Measurements from ENCODE around the gene KCNMA1. TPM values are rescaled to one million over a fixed set of nuclear protein-coding genes. Genes with fewer than 3 reads are reported as not detected.

Gene KCNMA1
- total and polyA plus RNA-seq, 4 experiments from 2014 or later, result 0.26 TPM; not detected in 3

- Histone ChIP-seq H3K27me3 (ENCODE audit: insufficient read depth, low read length) (no peaks in the 10 kb centered on the region), H3K27ac (ENCODE audit: low read depth, low read length) (no peak overlapping the region), H3K4me3 (ENCODE audit: low read length in 2 of 2) (no peak overlapping the region), H3K4me1 (ENCODE audit: insufficient read depth, low read length) (no peaks in the 10 kb centered on the region), H3K9me3 (ENCODE audit: control insufficient read depth in 1 of 2, low read length in 2 of 2) (no peaks in the 10 kb centered on the region), H3K36me3 (ENCODE audit: insufficient read depth, low read length) (no peaks in the 10 kb centered on the region)
- Mint-ChIP-seq H3K27me3 (peaks cover 16 to 27% of the 10 kb centered on the region in 2 donors), H3K4me3 (no peak overlapping the region), H3K27ac (no peak overlapping the region), H3K9me3 (peaks cover 0 to 4% (median 0%) of the 10 kb centered on the region in 8 donors), H3K4me1 (peaks cover 0 to 4% (median under 1%) of the 10 kb centered on the region in 4 donors), H3K36me3 (no peaks in the 10 kb centered on the region)
- intact Hi-C loops (cut with micrococcal nuclease), result no loop called here
- ChIA-PET POLR2A (ENCODE audit: partially characterized antibody) (no interaction called here), CTCF (ENCODE audit: partially characterized antibody) (interaction anchor here (1.4 kb wide), 1 partner anchor 457 kb away, joined by 4 read pairs; no protein-coding TSS in a partner anchor)
- DNase-seq, result no peak
These were observed 6.4 kb downstream of the KCNMA1 start for GRCh38 chr10:77631241-77631640.

- CTCF ChIA-PET (ENCODE audit: partially characterized antibody), result interaction anchor here (1.4 kb wide), 1 partner anchor 456 kb away, joined by 4 read pairs; no protein-coding TSS in a partner anchor
- H3K9me3 ChIP-seq (ENCODE audit: control insufficient read depth in 1 of 2, low read length in 2 of 2), result no peaks in the 10 kb centered on the region
- POLR2A ChIA-PET (ENCODE audit: partially characterized antibody), result no interaction called here
- H3K4me3 ChIP-seq (ENCODE audit: low read length in 2 of 2), result no peak overlapping the region
- Mint-ChIP-seq H3K4me1 (peaks cover 0 to 4% (median 0%) of the 10 kb centered on the region in 4 donors), H3K36me3 (no peaks in the 10 kb centered on the region), H3K4me3 (no peak overlapping the region), H3K9me3 (peaks cover 0 to 4% (median 0%) of the 10 kb centered on the region in 8 donors), H3K27ac (no peak overlapping the region), H3K27me3 (peaks cover 9 to 19% of the 10 kb centered on the region in 2 donors)
- DNase-seq, result no peak
- H3K27ac ChIP-seq (ENCODE audit: low read depth, low read length), result no peak overlapping the region
- no peaks in the 10 kb centered on the region for H3K27me3 ChIP-seq (ENCODE audit: insufficient read depth, low read length)
- no peaks in the 10 kb centered on the region for H3K36me3 ChIP-seq (ENCODE audit: insufficient read depth, low read length)
- H3K4me1 ChIP-seq (ENCODE audit: insufficient read depth, low read length), result no peaks in the 10 kb centered on the region
- intact Hi-C loops (cut with micrococcal nuclease), result no loop called here
These were observed 7.1 kb downstream of the KCNMA1 start for GRCh38 chr10:77630507-77630848.

GRCh38 chr10:77629775-77630506, 7.7 kb downstream of the KCNMA1 start:
- no peak overlapping the region for H3K27ac Mint-ChIP-seq
- H3K27me3 Mint-ChIP-seq, result peaks cover 4 to 17% of the 10 kb centered on the region in 2 donors
- no peaks in the 10 kb centered on the region for H3K4me1 ChIP-seq (ENCODE audit: insufficient read depth, low read length)
- H3K27ac ChIP-seq (ENCODE audit: low read depth, low read length), result no peak overlapping the region
- POLR2A ChIA-PET (ENCODE audit: partially characterized antibody), result no interaction called here
- CTCF ChIA-PET (ENCODE audit: partially characterized antibody), result interaction anchor here (1.4 kb wide), 1 partner anchor 456 kb away, joined by 4 read pairs; no protein-coding TSS in a partner anchor
- intact Hi-C loops (cut with micrococcal nuclease), result no loop called here
- peaks cover 0 to 4% (median 0%) of the 10 kb centered on the region in 8 donors for H3K9me3 Mint-ChIP-seq
- no peak overlapping the region for H3K4me3 Mint-ChIP-seq
- no peaks in the 10 kb centered on the region for H3K9me3 ChIP-seq (ENCODE audit: control insufficient read depth in 1 of 2, low read length in 2 of 2)
- no peaks in the 10 kb centered on the region for H3K36me3 Mint-ChIP-seq
- no peak overlapping the region for H3K4me3 ChIP-seq (ENCODE audit: low read length in 2 of 2)
- H3K27me3 ChIP-seq (ENCODE audit: insufficient read depth, low read length), result no peaks in the 10 kb centered on the region
- H3K4me1 Mint-ChIP-seq, result no peaks in the 10 kb centered on the region
- DNase-seq, result no peak
- no peaks in the 10 kb centered on the region for H3K36me3 ChIP-seq (ENCODE audit: insufficient read depth, low read length)

- ChIA-PET CTCF (ENCODE audit: partially characterized antibody) (no interaction called here), POLR2A (ENCODE audit: partially characterized antibody) (no interaction called here)
- no peak overlapping the region for H3K4me3 Mint-ChIP-seq
- intact Hi-C loops (cut with micrococcal nuclease), result no loop called here
- Histone ChIP-seq H3K36me3 (ENCODE audit: insufficient read depth, low read length) (no peaks in the 10 kb centered on the region), H3K27me3 (ENCODE audit: insufficient read depth, low read length) (no peaks in the 10 kb centered on the region), H3K9me3 (ENCODE audit: control insufficient read depth in 1 of 2, low read length in 2 of 2) (no peaks in the 10 kb centered on the region), H3K4me3 (ENCODE audit: low read length in 2 of 2) (no peak overlapping the region), H3K4me1 (ENCODE audit: insufficient read depth, low read length) (no peaks in the 10 kb centered on the region), H3K27ac (ENCODE audit: low read depth, low read length) (no peak overlapping the region)
- peaks cover 0 to 4% (median 0%) of the 10 kb centered on the region in 8 donors for H3K9me3 Mint-ChIP-seq
- H3K36me3 Mint-ChIP-seq, result no peaks in the 10 kb centered on the region
- H3K4me1 Mint-ChIP-seq, result no peaks in the 10 kb centered on the region
- no peak overlapping the region for H3K27ac Mint-ChIP-seq
- no peak for DNase-seq
- H3K27me3 Mint-ChIP-seq, result peaks cover 2 to 14% of the 10 kb centered on the region in 2 donors
These were observed 8.5 kb downstream of the KCNMA1 start for GRCh38 chr10:77628906-77629730.

- H3K27ac Mint-ChIP-seq, result no peak overlapping the region
- Histone ChIP-seq H3K27ac (ENCODE audit: low read depth, low read length) (no peak overlapping the region), H3K9me3 (ENCODE audit: control insufficient read depth in 1 of 2, low read length in 2 of 2) (no peaks in the 10 kb centered on the region), H3K4me3 (ENCODE audit: low read length in 2 of 2) (no peak overlapping the region), H3K4me1 (ENCODE audit: insufficient read depth, low read length) (no peaks in the 10 kb centered on the region), H3K36me3 (ENCODE audit: insufficient read depth, low read length) (no peaks in the 10 kb centered on the region), H3K27me3 (ENCODE audit: insufficient read depth, low read length) (no peaks in the 10 kb centered on the region)
- H3K4me3 Mint-ChIP-seq, result no peak overlapping the region
- peaks cover 0 to 4% (median 0%) of the 10 kb centered on the region in 8 donors for H3K9me3 Mint-ChIP-seq
- ChIA-PET POLR2A (ENCODE audit: partially characterized antibody) (no interaction called here), CTCF (ENCODE audit: partially characterized antibody) (no interaction called here)
- H3K27me3 Mint-ChIP-seq, result no peaks in the 10 kb centered on the region
- no peak for DNase-seq
- peaks cover 0 to 6% (median 2%) of the 10 kb centered on the region in 4 donors for H3K4me1 Mint-ChIP-seq
- H3K36me3 Mint-ChIP-seq, result no peaks in the 10 kb centered on the region
- intact Hi-C loops (cut with micrococcal nuclease), result no loop called here
These were observed 11.2 kb downstream of the KCNMA1 start for GRCh38 chr10:77626266-77626935.

GRCh38 chr10:77625379-77625778, 12.2 kb downstream of the KCNMA1 start:
- H3K27me3 Mint-ChIP-seq, result no peaks in the 10 kb centered on the region
- peaks cover 0 to 6% (median 2%) of the 10 kb centered on the region in 4 donors for H3K4me1 Mint-ChIP-seq
- Histone ChIP-seq H3K27ac (ENCODE audit: low read depth, low read length) (no peak overlapping the region), H3K4me3 (ENCODE audit: low read length in 2 of 2) (no peak overlapping the region), H3K36me3 (ENCODE audit: insufficient read depth, low read length) (no peaks in the 10 kb centered on the region), H3K9me3 (ENCODE audit: control insufficient read depth in 1 of 2, low read length in 2 of 2) (no peaks in the 10 kb centered on the region), H3K4me1 (ENCODE audit: insufficient read depth, low read length) (no peaks in the 10 kb centered on the region), H3K27me3 (ENCODE audit: insufficient read depth, low read length) (no peaks in the 10 kb centered on the region)
- ChIA-PET CTCF (ENCODE audit: partially characterized antibody) (no interaction called here), POLR2A (ENCODE audit: partially characterized antibody) (no interaction called here)
- H3K27ac Mint-ChIP-seq, result no peak overlapping the region
- no peak for DNase-seq
- H3K9me3 Mint-ChIP-seq, result peaks cover 0 to 4% (median 0%) of the 10 kb centered on the region in 8 donors
- intact Hi-C loops (cut with micrococcal nuclease), result no loop called here
- H3K36me3 Mint-ChIP-seq, result no peaks in the 10 kb centered on the region
- H3K4me3 Mint-ChIP-seq, result no peak overlapping the region

GRCh38 chr10:77622889-77623291, 14.7 kb downstream of the KCNMA1 start:
- Histone ChIP-seq H3K4me3 (ENCODE audit: low read length in 2 of 2) (no peak overlapping the region), H3K27ac (ENCODE audit: low read depth, low read length) (no peak overlapping the region), H3K4me1 (ENCODE audit: insufficient read depth, low read length) (no peaks in the 10 kb centered on the region), H3K27me3 (ENCODE audit: insufficient read depth, low read length) (no peaks in the 10 kb centered on the region), H3K36me3 (ENCODE audit: insufficient read depth, low read length) (no peaks in the 10 kb centered on the region), H3K9me3 (ENCODE audit: control insufficient read depth in 1 of 2, low read length in 2 of 2) (no peaks in the 10 kb centered on the region)
- Mint-ChIP-seq H3K4me3 (no peak overlapping the region), H3K9me3 (peaks cover 0 to 3% (median 0%) of the 10 kb centered on the region in 8 donors), H3K27ac (no peak overlapping the region), H3K4me1 (peaks cover 0 to 6% (median 2%) of the 10 kb centered on the region in 4 donors), H3K36me3 (no peaks in the 10 kb centered on the region), H3K27me3 (peaks cover 3 to 4% of the 10 kb centered on the region in 2 donors)
- CTCF ChIA-PET (ENCODE audit: partially characterized antibody), result interaction anchor here (1.4 kb wide), 1 partner anchor 18 kb away, joined by 4 read pairs; no protein-coding TSS in a partner anchor
- POLR2A ChIA-PET (ENCODE audit: partially characterized antibody), result no interaction called here
- intact Hi-C loops (cut with micrococcal nuclease), result no loop called here
- DNase-seq, result no peak

Measured in CD4-positive, alpha-beta memory T cell (primary cell).